Kidney (tissue), 14 donors: Measurements from ENCODE around the gene ANKRD63. TPM values are rescaled to one million over a fixed set of nuclear protein-coding genes. Genes with fewer than 3 reads are reported as not detected.

ENCODE experiments used
- DNase-seq, 5 donors: peaks; one replicate each; pipeline ENCODE4 v3.0.0-alpha.2; 2013 to 2020
- FAIRE-seq: peaks from 2 replicates; lab custom pipeline; 2012; peaks lifted over from hg19 to GRCh38; lab: Jason Lieb, UNC
- H3K27ac ChIP-seq, 2 donors: one replicate each; pipeline ENCODE4 v1.7.0; 2013; ENCODE audit warnings: low read depth in 2 of 2, low read length in 2 of 2, inconsistent platforms in 1 of 2
- H3K27me3 ChIP-seq: one replicate; pipeline ENCODE4 v1.7.1; 2013; ENCODE audit warnings: low read length, inconsistent platforms; ENCODE audit not compliant: control insufficient read depth, insufficient read depth
- H3K36me3 ChIP-seq, 3 donors: one replicate each; pipeline versions ENCODE4 v1.7.0 to v1.7.1; 2013; ENCODE audit warnings: low read length in 3 of 3, control low read depth in 1 of 3, inconsistent platforms in 1 of 3; ENCODE audit not compliant: insufficient read depth in 3 of 3, control insufficient read depth in 2 of 3
- H3K4me1 ChIP-seq, 3 donors: one replicate each; pipeline versions ENCODE4 v1.7.0 to v1.7.1; 2013; ENCODE audit warnings: low read length in 3 of 3, inconsistent platforms in 1 of 3, low read depth in 1 of 3; ENCODE audit not compliant: control insufficient read depth in 2 of 3, insufficient read depth in 2 of 3
- H3K4me3 ChIP-seq, 3 donors: one replicate each; pipeline versions ENCODE4 v1.7.0 to v1.8.1; 2013; ENCODE audit warnings: low read length in 3 of 3, control low read depth in 1 of 3, inconsistent platforms in 1 of 3
- H3K9ac ChIP-seq, 3 donors: one replicate each; pipeline versions ENCODE4 v1.7.0 to v1.7.1; 2013; ENCODE audit warnings: low read length in 3 of 3, control low read depth in 1 of 3, inconsistent platforms in 1 of 3
- H3K9me3 ChIP-seq, 3 donors: one replicate each; pipeline versions ENCODE4 v1.7.0 to v1.7.1; 2013; ENCODE audit warnings: low read length in 3 of 3, control low read depth in 1 of 3, inconsistent platforms in 1 of 3; ENCODE audit not compliant: control insufficient read depth in 2 of 3, insufficient read depth in 1 of 3
- CTCF ChIP-seq: IDR thresholded peaks from 3 replicates; pipeline ENCODE4 v1.5.1; 2012; ENCODE audit warnings: mild to moderate bottlenecking, moderate library complexity, borderline replicate concordance; ENCODE audit not compliant: insufficient read depth; ENCODE audit errors: extremely low read depth
- intact Hi-C: fragments of 100-400 bp; cut with DNase I; formaldehyde crosslinking; loops from one replicate; pipeline ENCODE4 v1.11.1; 2022
- polyA plus RNA-seq: library from polyadenylated mRNA; stranded (reverse); fragments of 350-450 nt; fragmentation: Illumina TruSeq; extraction: RNeasy Lipid Tissue Mini Kit (QIAGEN cat#74804); gene quantifications from one replicate; pipeline ENCODE4 v1.2.3, GENCODE V29; 2014; ENCODE audit warnings: low read depth, low replicate concordance; ENCODE audit not compliant: insufficient read depth
- total RNA-seq: library from RNA; stranded (reverse); fragmentation: NEBNext Ultra II Directional; extraction: Animal tissue kit (Norgen Biotek cat#: 25700); gene quantifications from one replicate; pipeline ENCODE4 v1.2.1, GENCODE V29; 2021
- donor health status: control.
- donor health status: control.
- donor health status: control.
- donor health status: control.
- donor health status: control.
- donor health status: DM: yes; HTN: yes; CAD: no.
- donor health status: Normal renal cell carcinoma (clear cell type).

The ANKRD63 gene
- total and polyA plus RNA-seq, 2 donors from 2014 or later = not detected

DNA sequence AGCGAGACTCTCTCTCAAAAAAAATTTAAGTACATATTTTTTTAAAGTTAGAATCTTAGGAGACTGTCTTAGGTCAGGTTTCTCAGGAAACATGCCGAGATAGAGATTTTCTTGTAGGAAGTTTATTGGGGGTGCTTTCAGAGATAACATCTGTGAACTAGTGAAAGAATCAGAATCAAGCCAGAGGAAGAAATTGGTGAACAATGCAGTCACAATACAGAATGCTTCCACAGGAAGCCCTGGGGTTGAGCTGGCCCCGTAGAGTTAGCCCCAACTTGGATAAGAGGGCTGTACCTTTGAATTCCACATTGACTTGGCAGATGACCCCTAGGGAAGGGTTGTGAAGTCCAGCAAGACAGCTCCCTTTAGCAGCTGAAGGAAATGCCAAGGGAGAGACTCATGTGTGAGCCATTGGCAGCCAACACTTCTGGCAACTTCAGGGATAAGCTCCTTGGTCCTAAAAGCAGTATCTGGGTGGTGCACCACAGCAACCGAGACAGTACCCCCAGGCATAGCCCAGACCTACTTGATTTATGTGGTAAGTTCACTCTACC is 31.9 kb upstream of the ANKRD63 start:
- FAIRE-seq (no peak), DNase-seq (no peak)
- intact Hi-C loops = no loop called here
- Histone ChIP-seq H3K9ac (no peak overlapping the region), H3K27me3 (no peaks in the 10 kb centered on the region), H3K27ac (no peak overlapping the region), H3K4me3 (no peak overlapping the region), H3K4me1 (peaks cover 0 to 3% (median 0%) of the 10 kb centered on the region in 3 donors), H3K9me3 (no peaks in the 10 kb centered on the region), H3K36me3 (no peaks in the 10 kb centered on the region)
- no peak for TF ChIP-seq CTCF

DNA sequence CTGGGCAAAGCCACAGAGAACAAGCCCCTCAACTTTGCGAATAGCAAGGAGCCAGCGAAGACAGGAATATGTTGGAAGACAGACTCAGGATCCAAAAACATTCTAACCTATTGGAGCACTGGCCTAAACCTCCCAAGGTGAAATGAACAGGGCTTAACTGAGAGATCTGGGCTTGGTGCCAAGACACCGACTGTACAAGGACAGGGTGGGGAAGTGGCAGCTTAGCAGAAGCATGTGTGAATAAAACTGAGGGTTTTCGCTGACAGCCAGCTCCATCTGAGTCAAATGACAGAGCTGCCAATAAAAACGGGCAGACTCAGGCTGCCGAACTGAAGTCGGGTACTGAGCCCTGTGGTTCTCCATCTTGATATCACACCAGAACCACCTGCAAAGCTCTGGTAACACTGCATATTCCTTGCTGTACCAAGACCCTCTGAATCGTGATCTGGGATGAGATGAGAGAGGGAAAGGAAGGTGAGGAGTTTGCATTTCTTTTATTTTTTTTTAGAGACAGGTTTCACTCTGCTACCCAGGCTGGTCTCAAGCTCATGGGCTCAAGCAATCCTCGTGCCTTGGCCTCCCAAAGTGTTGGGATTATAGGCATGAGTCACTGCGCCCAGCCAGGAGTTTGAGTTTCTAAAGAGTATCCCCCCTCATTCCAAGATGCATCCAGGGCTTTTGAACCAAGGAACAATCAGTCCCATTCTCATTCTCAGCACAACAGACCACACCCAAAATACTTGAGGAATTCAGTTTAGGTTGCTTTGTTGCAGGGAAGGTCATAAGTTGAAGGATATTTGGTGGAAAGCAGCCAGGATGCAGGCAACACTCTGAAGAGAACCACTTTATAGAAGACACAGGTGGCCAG is 30.9 kb upstream of the ANKRD63 start:
- no peaks in the 10 kb centered on the region for H3K36me3 ChIP-seq
- H3K9me3 ChIP-seq = no peaks in the 10 kb centered on the region
- no peak overlapping the region for H3K4me3 ChIP-seq
- DNase-seq (peak in 2 of 5 donors; percentile 59 to 83), FAIRE-seq (no peak)
- no peak for TF ChIP-seq CTCF
- H3K4me1 ChIP-seq = peaks cover 0 to 3% (median 0%) of the 10 kb centered on the region in 3 donors
- intact Hi-C loops = no loop called here
- H3K27me3 ChIP-seq = no peaks in the 10 kb centered on the region
- H3K9ac ChIP-seq = no peak overlapping the region
- no peak overlapping the region for H3K27ac ChIP-seq

DNA sequence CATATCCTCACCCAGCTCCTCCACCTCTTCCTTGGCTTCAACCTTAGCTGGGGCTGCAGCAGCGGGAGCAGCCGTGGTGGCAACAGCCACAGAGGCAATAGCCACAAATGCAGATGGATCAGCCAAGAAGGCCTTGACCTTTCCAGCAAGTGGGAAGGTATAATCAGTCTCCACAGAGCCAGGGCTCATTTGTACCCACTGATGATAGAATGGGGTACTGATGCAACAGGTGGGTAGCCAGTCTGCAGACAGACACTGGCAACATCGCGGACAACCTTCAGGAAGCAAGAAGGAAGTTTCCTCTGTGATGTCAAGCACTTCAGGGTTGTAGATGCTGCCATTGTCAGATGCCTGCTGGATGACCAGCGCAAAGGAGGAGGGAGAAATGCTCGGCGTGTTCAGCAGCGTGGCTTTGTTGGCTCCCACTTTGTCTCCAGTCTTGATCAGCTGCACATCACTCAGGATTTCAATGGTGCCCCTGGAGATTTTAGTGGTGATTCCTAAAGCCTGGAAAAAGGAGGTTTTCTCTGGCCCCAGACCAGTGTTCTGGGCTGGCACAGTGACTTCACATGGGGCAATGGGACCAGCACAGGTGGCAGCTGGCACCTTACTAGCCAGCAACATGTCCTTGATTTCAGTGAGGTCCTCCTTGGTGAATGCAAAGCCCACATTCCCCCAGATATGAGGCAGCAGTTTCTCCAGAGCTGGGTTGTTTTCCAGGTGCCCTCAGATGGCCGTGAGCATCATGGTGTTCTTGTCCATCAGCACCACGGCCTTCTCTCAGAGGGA is 29.7 kb upstream of the ANKRD63 start:
- FAIRE-seq = no peak
- intact Hi-C loops = no loop called here
- TF ChIP-seq CTCF = no peak

More for the DNA sequence above, 29.7 kb upstream of the ANKRD63 start:
- no peak for DNase-seq
- Histone ChIP-seq H3K4me3 (no peak overlapping the region), H3K36me3 (no peaks in the 10 kb centered on the region), H3K9ac (no peak overlapping the region), H3K4me1 (peaks cover 0 to 3% (median 0%) of the 10 kb centered on the region in 3 donors), H3K9me3 (no peaks in the 10 kb centered on the region), H3K27ac (no peak overlapping the region), H3K27me3 (no peaks in the 10 kb centered on the region)
